ENCODE measurements around the gene NEU2.
"Not testable (repeated sequence)": the region's sequence is repeated elsewhere in the genome, so short reads cannot be mapped to it uniquely, and the experiment has no call there.

NEU2 gene

GRCh38 chr2:233052517-233052916 is 20.0 kb downstream of the NEU2 start:
- H3K9ac ChIP-seq (ENCODE audit: low read depth, low read length); H3K9me3 ChIP-seq (ENCODE audit: control insufficient read depth, insufficient read depth, low read length); H3K36me3 ChIP-seq (ENCODE audit: insufficient read depth, low read length): not testable (repeated sequence)
- H3K4me1 ChIP-seq (ENCODE audit: insufficient read depth, low read length), result peaks cover 18% of the 10 kb centered on the region

GRCh38 chr2:233053928-233054784 is 21.7 kb downstream of the NEU2 start:
- peaks cover 18% of the 10 kb centered on the region for H3K4me1 ChIP-seq (ENCODE audit: insufficient read depth, low read length)
- no peaks in the 10 kb centered on the region for H3K36me3 ChIP-seq (ENCODE audit: insufficient read depth, low read length)
- H3K9me3 ChIP-seq (ENCODE audit: control insufficient read depth, insufficient read depth, low read length), result no peaks in the 10 kb centered on the region
- H3K9ac ChIP-seq (ENCODE audit: low read depth, low read length), result no peak overlapping the region

- Histone ChIP-seq H3K9me3 (ENCODE audit: control insufficient read depth, insufficient read depth, low read length) (no peaks in the 10 kb centered on the region), H3K4me1 (ENCODE audit: insufficient read depth, low read length) (peaks cover 12% of the 10 kb centered on the region), H3K9ac (ENCODE audit: low read depth, low read length) (no peak overlapping the region), H3K36me3 (ENCODE audit: insufficient read depth, low read length) (no peaks in the 10 kb centered on the region)
Observed at GRCh38 chr2:233055362-233055761, 22.9 kb downstream of the NEU2 start.

- H3K9ac ChIP-seq (ENCODE audit: low read depth, low read length), result no peak overlapping the region
- H3K4me1 ChIP-seq (ENCODE audit: insufficient read depth, low read length), result peaks cover 17% of the 10 kb centered on the region; the same call in 1 of the 2 replicates
- no peaks in the 10 kb centered on the region for H3K9me3 ChIP-seq (ENCODE audit: control insufficient read depth, insufficient read depth, low read length)
Observed at GRCh38 chr2:233056961-233057605, 24.6 kb downstream of the NEU2 start.

GRCh38 chr2:233058717-233059546 is 26.5 kb downstream of the NEU2 start:
- Histone ChIP-seq H3K9ac (ENCODE audit: low read depth, low read length) (no peak overlapping the region), H3K4me1 (ENCODE audit: insufficient read depth, low read length) (peaks cover 27% of the 10 kb centered on the region), H3K9me3 (ENCODE audit: control insufficient read depth, insufficient read depth, low read length) (no peaks in the 10 kb centered on the region), H3K36me3 (ENCODE audit: insufficient read depth, low read length) (no peaks in the 10 kb centered on the region)

More at GRCh38 chr2:233056961-233057605, 24.6 kb downstream of the NEU2 start:
- no peaks in the 10 kb centered on the region for H3K36me3 ChIP-seq (ENCODE audit: insufficient read depth, low read length)

GRCh38 chr2:233059547-233059796 is 27.0 kb downstream of the NEU2 start:
- H3K9ac ChIP-seq (ENCODE audit: low read depth, low read length), result no peak overlapping the region
- no peaks in the 10 kb centered on the region for H3K9me3 ChIP-seq (ENCODE audit: control insufficient read depth, insufficient read depth, low read length)
- peaks cover 22% of the 10 kb centered on the region for H3K4me1 ChIP-seq (ENCODE audit: insufficient read depth, low read length)
- no peaks in the 10 kb centered on the region for H3K36me3 ChIP-seq (ENCODE audit: insufficient read depth, low read length)

GRCh38 chr2:233059797-233060500 is 27.5 kb downstream of the NEU2 start, which contains the start of gene INPP5D:
INPP5D (plus strand) TSS chr2:233060342; CDS start chr2:233060479, 137 bp downstream.
- peaks cover 22% of the 10 kb centered on the region for H3K4me1 ChIP-seq (ENCODE audit: insufficient read depth, low read length)
- no peak within 1 kb of the TSS for H3K9ac ChIP-seq (ENCODE audit: low read depth, low read length)
- no peaks in the 10 kb centered on the region for H3K9me3 ChIP-seq (ENCODE audit: control insufficient read depth, insufficient read depth, low read length)
- H3K36me3 ChIP-seq (ENCODE audit: insufficient read depth, low read length), result no peaks in the 10 kb centered on the region

- H3K9ac ChIP-seq (ENCODE audit: low read depth, low read length), result no peak overlapping the region
- H3K4me1 ChIP-seq (ENCODE audit: insufficient read depth, low read length), result peaks cover 22% of the 10 kb centered on the region
- no peaks in the 10 kb centered on the region for H3K36me3 ChIP-seq (ENCODE audit: insufficient read depth, low read length)
- no peaks in the 10 kb centered on the region for H3K9me3 ChIP-seq (ENCODE audit: control insufficient read depth, insufficient read depth, low read length)
Observed at GRCh38 chr2:233060501-233060979, 28.1 kb downstream of the NEU2 start.

GRCh38 chr2:233060980-233061590 is 28.6 kb downstream of the NEU2 start:
- no peak overlapping the region for H3K9ac ChIP-seq (ENCODE audit: low read depth, low read length)
- no peaks in the 10 kb centered on the region for H3K9me3 ChIP-seq (ENCODE audit: control insufficient read depth, insufficient read depth, low read length)
- H3K4me1 ChIP-seq (ENCODE audit: insufficient read depth, low read length), result peaks cover 22% of the 10 kb centered on the region
- H3K36me3 ChIP-seq (ENCODE audit: insufficient read depth, low read length), result no peaks in the 10 kb centered on the region

- peaks cover 22% of the 10 kb centered on the region for H3K4me1 ChIP-seq (ENCODE audit: insufficient read depth, low read length)
- H3K9me3 ChIP-seq (ENCODE audit: control insufficient read depth, insufficient read depth, low read length), result no peaks in the 10 kb centered on the region
- H3K36me3 ChIP-seq (ENCODE audit: insufficient read depth, low read length), result no peaks in the 10 kb centered on the region
- H3K9ac ChIP-seq (ENCODE audit: low read depth, low read length), result no peak overlapping the region
Observed at GRCh38 chr2:233061591-233062450, 29.3 kb downstream of the NEU2 start.

- Histone ChIP-seq H3K9me3 (ENCODE audit: control insufficient read depth, insufficient read depth, low read length) (no peaks in the 10 kb centered on the region), H3K9ac (ENCODE audit: low read depth, low read length) (no peak overlapping the region), H3K36me3 (ENCODE audit: insufficient read depth, low read length) (no peaks in the 10 kb centered on the region), H3K4me1 (ENCODE audit: insufficient read depth, low read length) (peaks cover 22% of the 10 kb centered on the region)
Observed at GRCh38 chr2:233062451-233062850, 30.0 kb downstream of the NEU2 start.

- no peaks in the 10 kb centered on the region for H3K9me3 ChIP-seq (ENCODE audit: control insufficient read depth, insufficient read depth, low read length)
- H3K9ac ChIP-seq (ENCODE audit: low read depth, low read length), result no peak overlapping the region
- peaks cover 22% of the 10 kb centered on the region for H3K4me1 ChIP-seq (ENCODE audit: insufficient read depth, low read length)
- H3K36me3 ChIP-seq (ENCODE audit: insufficient read depth, low read length), result no peaks in the 10 kb centered on the region
Observed at GRCh38 chr2:233062946-233063268, 30.4 kb downstream of the NEU2 start.
